GM23338 (cell line): ENCODE results near the gene DDX24. TPM values are rescaled to one million over a fixed set of nuclear protein-coding genes. Genes with fewer than 3 reads are reported as not detected.

Source experiments
- ATAC-seq: fragments of 200-7000 bp; cut with Tn5 transposase; 3 replicates; pipeline ENCODE4 v1.9.1; 2020
- DNase-seq: peaks from one replicate; pipeline ENCODE4 v3.0.0-alpha.2; 2015; ENCODE audit warnings: low spot score
- H2AFZ ChIP-seq: fragments of 200-600 bp; sonication (generic); 2 replicates; pipeline ENCODE4 v1.8.0; 2016; ENCODE audit warnings: antibody characterized with exemption, mild to moderate bottlenecking, moderate library complexity
- H3F3A ChIP-seq: fragments of 200-600 bp; sonication (generic); replicated peaks from 2 replicates; pipeline ENCODE4 v1.8.0; 2017; ENCODE audit warnings: antibody characterized with exemption, mixed run types, low read depth
- H3K27ac ChIP-seq: fragments of 200-600 bp; sonication (generic); 2 replicates; pipeline ENCODE4 v1.6.1; 2016; ENCODE audit warnings: low read depth
- H3K27me3 ChIP-seq: fragments of 200-600 bp; sonication (generic); 2 replicates; pipeline ENCODE4 v1.8.0; 2016; ENCODE audit warnings: mild to moderate bottlenecking, mixed run types, moderate library complexity; ENCODE audit not compliant: insufficient read depth
- H3K36me3 ChIP-seq: fragments of 200-600 bp; sonication (generic); 2 replicates; pipeline ENCODE4 v1.8.0; 2016; ENCODE audit warnings: mild to moderate bottlenecking; ENCODE audit not compliant: insufficient read depth
- H3K4me1 ChIP-seq: fragments of 200-600 bp; sonication (generic); 2 replicates; pipeline ENCODE4 v1.8.0; 2016; ENCODE audit warnings: mild to moderate bottlenecking, moderate library complexity; ENCODE audit not compliant: insufficient read depth
- H3K4me2 ChIP-seq: fragments of 200-600 bp; sonication (generic); 2 replicates; pipeline ENCODE4 v1.7.1; 2017; ENCODE audit warnings: mixed run types
- H3K4me3 ChIP-seq: fragments of 200-600 bp; sonication (generic); 2 replicates; pipeline ENCODE4 v1.6.1; 2016; ENCODE audit warnings: mixed run types
- H3K79me2 ChIP-seq: fragments of 200-600 bp; sonication (generic); replicated peaks from 2 replicates; pipeline ENCODE4 v1.8.0; 2017; ENCODE audit warnings: mild to moderate bottlenecking; ENCODE audit not compliant: insufficient read depth
- H3K9me2 ChIP-seq: fragments of 200-600 bp; sonication (generic); 2 replicates; pipeline ENCODE4 v1.8.0; 2017; ENCODE audit not compliant: insufficient read depth
- H4K20me1 ChIP-seq: fragments of 200-600 bp; sonication (generic); replicated peaks from 2 replicates; pipeline ENCODE4 v1.8.0; 2017; ENCODE audit warnings: mild to moderate bottlenecking; ENCODE audit not compliant: insufficient read depth
- H3K27ac Mint-ChIP-seq: 2 replicates; pipeline ENCODE4 v1.8.0; 2020; ENCODE audit warnings: inconsistent platforms, mild to moderate bottlenecking, moderate library complexity, mixed read lengths
- H3K27me3 Mint-ChIP-seq: 3 replicates; pipeline ENCODE4 v1.8.0; 2022; ENCODE audit warnings: low read depth, mild to moderate bottlenecking, moderate library complexity, mixed read lengths, inconsistent platforms; ENCODE audit not compliant: insufficient read depth, poor library complexity
- H3K36me3 Mint-ChIP-seq: 3 replicates; pipeline ENCODE4 v1.8.0; 2021; ENCODE audit warnings: low read depth, mild to moderate bottlenecking, inconsistent platforms, moderate library complexity, mixed read lengths
- H3K4me1 Mint-ChIP-seq: 3 replicates; pipeline ENCODE4 v1.8.0; 2020; ENCODE audit warnings: mild to moderate bottlenecking, inconsistent platforms, mixed read lengths
- H3K4me3 Mint-ChIP-seq: 3 replicates; pipeline ENCODE4 v1.8.0; 2021; ENCODE audit warnings: moderate library complexity, mild to moderate bottlenecking, inconsistent platforms, mixed read lengths
- H3K9me3 Mint-ChIP-seq: 3 replicates; pipeline ENCODE4 v1.8.0; 2020; ENCODE audit warnings: moderate library complexity, mild to moderate bottlenecking, inconsistent platforms, mixed read lengths
- CREB1 ChIP-seq: fragments of 250-450 bp; sonication (Bioruptor Pico); IDR thresholded peaks from 2 replicates; pipeline ENCODE4 v1.5.0; 2020; ENCODE audit warnings: low read depth, mild to moderate bottlenecking, moderate library complexity
- ETS1 ChIP-seq: IDR thresholded peaks from 2 replicates; pipeline ENCODE4 v1.6.1; 2016; ENCODE audit warnings: antibody characterized with exemption
- EZH2phosphoT487 ChIP-seq: fragments of 200-600 bp; sonication (generic); IDR thresholded peaks from one replicate; pipeline ENCODE4 v1.8.1; 2018; ENCODE audit warnings: antibody characterized with exemption; ENCODE audit not compliant: unreplicated experiment
- NANOG ChIP-seq: IDR thresholded peaks from 2 replicates; pipeline ENCODE4 v1.6.1; 2016; ENCODE audit warnings: antibody characterized with exemption, borderline replicate concordance
- ZNF114 ChIP-seq: fragments of 250-450 bp; sonication (Bioruptor Pico); IDR thresholded peaks from 2 replicates; pipeline ENCODE4 v1.5.0; 2020; ENCODE audit warnings: mild to moderate bottlenecking, moderate library complexity
- polyA plus RNA-seq: library from polyadenylated mRNA; unstranded; fragments of >200 nt; fragmentation: Nextera tagmentation; extraction: Ambion mirVana; gene quantifications from 2 replicates; pipeline ENCODE4 v1.2.1, GENCODE V29; 2016
- total RNA-seq: library from RNA; depleted of rRNA; stranded (reverse); fragments of >200 nt; shearing (Covaris generic); gene quantifications from 2 replicates; pipeline ENCODE4 v1.2.3, GENCODE V29; 2014
- TF ChIP-seq, protein P1 (sequence below), 2 experiments: fragments of 200-600 bp in 1 of 2; sonication (generic) in 1 of 2; conservative IDR thresholded peaks; 2 replicates each; pipeline versions ENCODE4 v1.5.1 to v1.6.1; 2016 to 2017; ENCODE audit warnings: antibody characterized with exemption in 2 of 2, low read depth in 2 of 2, mild to moderate bottlenecking in 2 of 2, moderate library complexity in 1 of 2
- TF ChIP-seq, protein P2 (sequence below): fragments of 250-450 bp; sonication (Bioruptor Pico); IDR thresholded peaks from 2 replicates; pipeline ENCODE4 v1.5.0; 2020; ENCODE audit warnings: mild to moderate bottlenecking, moderate library complexity

DDX24 gene
- total and polyA plus RNA-seq, 2 experiments from 2014 or later: 150 to 265 TPM

- TF ChIP-seq, protein P1, sequence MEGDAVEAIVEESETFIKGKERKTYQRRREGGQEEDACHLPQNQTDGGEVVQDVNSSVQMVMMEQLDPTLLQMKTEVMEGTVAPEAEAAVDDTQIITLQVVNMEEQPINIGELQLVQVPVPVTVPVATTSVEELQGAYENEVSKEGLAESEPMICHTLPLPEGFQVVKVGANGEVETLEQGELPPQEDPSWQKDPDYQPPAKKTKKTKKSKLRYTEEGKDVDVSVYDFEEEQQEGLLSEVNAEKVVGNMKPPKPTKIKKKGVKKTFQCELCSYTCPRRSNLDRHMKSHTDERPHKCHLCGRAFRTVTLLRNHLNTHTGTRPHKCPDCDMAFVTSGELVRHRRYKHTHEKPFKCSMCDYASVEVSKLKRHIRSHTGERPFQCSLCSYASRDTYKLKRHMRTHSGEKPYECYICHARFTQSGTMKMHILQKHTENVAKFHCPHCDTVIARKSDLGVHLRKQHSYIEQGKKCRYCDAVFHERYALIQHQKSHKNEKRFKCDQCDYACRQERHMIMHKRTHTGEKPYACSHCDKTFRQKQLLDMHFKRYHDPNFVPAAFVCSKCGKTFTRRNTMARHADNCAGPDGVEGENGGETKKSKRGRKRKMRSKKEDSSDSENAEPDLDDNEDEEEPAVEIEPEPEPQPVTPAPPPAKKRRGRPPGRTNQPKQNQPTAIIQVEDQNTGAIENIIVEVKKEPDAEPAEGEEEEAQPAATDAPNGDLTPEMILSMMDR (conservative IDR thresholded peaks at IDR 0.05; ENCODE audit: low read depth in 2 of 2): no peak
- TF ChIP-seq ETS1 (no peak), EZH2phosphoT487 (no peak), CREB1 (CRISPR knock-in tag) (no peak)
Measured at GRCh38 chr14:94004015-94004414, 77.0 kb downstream of the DDX24 start (continued).

- DNase-seq: no peak
- Histone ChIP-seq H3K4me3 (no peak overlapping the region), H4K20me1 (no peaks in the 10 kb centered on the region), H3K27ac (no peak overlapping the region), H2AFZ (no peak overlapping the region), H3F3A (no peaks in the 10 kb centered on the region), H3K27me3 (no peaks in the 10 kb centered on the region), H3K79me2 (no peaks in the 10 kb centered on the region), H3K4me2 (no peak overlapping the region), H3K4me1 (no peaks in the 10 kb centered on the region), H3K9me2 (no peaks in the 10 kb centered on the region), H3K36me3 (no peaks in the 10 kb centered on the region)
- H3K27ac Mint-ChIP-seq: no peak overlapping the region
- peaks cover 4% of the 10 kb centered on the region; the same call in 2 of the 3 replicates for H3K4me1 Mint-ChIP-seq
- no peak for ATAC-seq
- TF ChIP-seq ZNF114 (no peak), NANOG (no peak)
- TF ChIP-seq, protein P2, sequence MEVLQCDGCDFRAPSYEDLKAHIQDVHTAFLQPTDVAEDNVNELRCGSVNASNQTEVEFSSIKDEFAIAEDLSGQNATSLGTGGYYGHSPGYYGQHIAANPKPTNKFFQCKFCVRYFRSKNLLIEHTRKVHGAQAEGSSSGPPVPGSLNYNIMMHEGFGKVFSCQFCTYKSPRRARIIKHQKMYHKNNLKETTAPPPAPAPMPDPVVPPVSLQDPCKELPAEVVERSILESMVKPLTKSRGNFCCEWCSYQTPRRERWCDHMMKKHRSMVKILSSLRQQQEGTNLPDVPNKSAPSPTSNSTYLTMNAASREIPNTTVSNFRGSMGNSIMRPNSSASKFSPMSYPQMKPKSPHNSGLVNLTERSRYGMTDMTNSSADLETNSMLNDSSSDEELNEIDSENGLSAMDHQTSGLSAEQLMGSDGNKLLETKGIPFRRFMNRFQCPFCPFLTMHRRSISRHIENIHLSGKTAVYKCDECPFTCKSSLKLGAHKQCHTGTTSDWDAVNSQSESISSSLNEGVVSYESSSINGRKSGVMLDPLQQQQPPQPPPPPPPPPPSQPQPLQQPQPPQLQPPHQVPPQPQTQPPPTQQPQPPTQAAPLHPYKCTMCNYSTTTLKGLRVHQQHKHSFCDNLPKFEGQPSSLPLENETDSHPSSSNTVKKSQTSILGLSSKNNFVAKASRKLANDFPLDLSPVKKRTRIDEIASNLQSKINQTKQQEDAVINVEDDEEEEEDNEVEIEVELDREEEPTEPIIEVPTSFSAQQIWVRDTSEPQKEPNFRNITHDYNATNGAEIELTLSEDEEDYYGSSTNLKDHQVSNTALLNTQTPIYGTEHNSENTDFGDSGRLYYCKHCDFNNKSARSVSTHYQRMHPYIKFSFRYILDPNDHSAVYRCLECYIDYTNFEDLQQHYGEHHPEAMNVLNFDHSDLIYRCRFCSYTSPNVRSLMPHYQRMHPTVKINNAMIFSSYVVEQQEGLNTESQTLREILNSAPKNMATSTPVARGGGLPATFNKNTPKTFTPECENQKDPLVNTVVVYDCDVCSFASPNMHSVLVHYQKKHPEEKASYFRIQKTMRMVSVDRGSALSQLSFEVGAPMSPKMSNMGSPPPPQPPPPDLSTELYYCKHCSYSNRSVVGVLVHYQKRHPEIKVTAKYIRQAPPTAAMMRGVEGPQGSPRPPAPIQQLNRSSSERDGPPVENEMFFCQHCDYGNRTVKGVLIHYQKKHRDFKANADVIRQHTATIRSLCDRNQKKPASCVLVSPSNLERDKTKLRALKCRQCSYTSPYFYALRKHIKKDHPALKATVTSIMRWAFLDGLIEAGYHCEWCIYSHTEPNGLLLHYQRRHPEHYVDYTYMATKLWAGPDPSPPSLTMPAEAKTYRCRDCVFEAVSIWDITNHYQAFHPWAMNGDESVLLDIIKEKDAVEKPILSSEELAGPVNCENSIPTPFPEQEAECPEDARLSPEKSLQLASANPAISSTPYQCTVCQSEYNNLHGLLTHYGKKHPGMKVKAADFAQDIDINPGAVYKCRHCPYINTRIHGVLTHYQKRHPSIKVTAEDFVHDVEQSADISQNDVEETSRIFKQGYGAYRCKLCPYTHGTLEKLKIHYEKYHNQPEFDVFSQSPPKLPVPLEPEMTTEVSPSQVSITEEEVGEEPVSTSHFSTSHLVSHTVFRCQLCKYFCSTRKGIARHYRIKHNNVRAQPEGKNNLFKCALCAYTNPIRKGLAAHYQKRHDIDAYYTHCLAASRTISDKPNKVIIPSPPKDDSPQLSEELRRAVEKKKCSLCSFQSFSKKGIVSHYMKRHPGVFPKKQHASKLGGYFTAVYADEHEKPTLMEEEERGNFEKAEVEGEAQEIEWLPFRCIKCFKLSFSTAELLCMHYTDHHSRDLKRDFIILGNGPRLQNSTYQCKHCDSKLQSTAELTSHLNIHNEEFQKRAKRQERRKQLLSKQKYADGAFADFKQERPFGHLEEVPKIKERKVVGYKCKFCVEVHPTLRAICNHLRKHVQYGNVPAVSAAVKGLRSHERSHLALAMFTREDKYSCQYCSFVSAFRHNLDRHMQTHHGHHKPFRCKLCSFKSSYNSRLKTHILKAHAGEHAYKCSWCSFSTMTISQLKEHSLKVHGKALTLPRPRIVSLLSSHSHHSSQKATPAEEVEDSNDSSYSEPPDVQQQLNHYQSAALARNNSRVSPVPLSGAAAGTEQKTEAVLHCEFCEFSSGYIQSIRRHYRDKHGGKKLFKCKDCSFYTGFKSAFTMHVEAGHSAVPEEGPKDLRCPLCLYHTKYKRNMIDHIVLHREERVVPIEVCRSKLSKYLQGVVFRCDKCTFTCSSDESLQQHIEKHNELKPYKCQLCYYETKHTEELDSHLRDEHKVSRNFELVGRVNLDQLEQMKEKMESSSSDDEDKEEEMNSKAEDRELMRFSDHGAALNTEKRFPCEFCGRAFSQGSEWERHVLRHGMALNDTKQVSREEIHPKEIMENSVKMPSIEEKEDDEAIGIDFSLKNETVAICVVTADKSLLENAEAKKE (CRISPR knock-in tag): no peak
- no peaks in the 10 kb centered on the region for H3K36me3 Mint-ChIP-seq
- H3K4me3 Mint-ChIP-seq: no peak overlapping the region
- peaks cover 4% of the 10 kb centered on the region for H3K27me3 Mint-ChIP-seq
- no peaks in the 10 kb centered on the region for H3K9me3 Mint-ChIP-seq
Measured at GRCh38 chr14:94003397-94003796, 77.6 kb downstream of the DDX24 start.
